Neural cell (in vitro differentiated cells): ENCODE measurements around the gene FMNL1.

ENCODE experiments used
- CTCF ChIP-seq: fragments of 450-650 bp; IDR thresholded peaks from 2 replicates; pipeline ENCODE4 v1.5.1; 2014; ENCODE audit warnings: antibody characterized with exemption, mild to moderate bottlenecking, moderate library complexity; ENCODE audit not compliant: poor library complexity, severe bottlenecking
- MXI1 ChIP-seq: fragments of 450-650 bp; conservative IDR thresholded peaks from 2 replicates; pipeline ENCODE4 v1.6.1; 2014; ENCODE audit warnings: antibody characterized with exemption, mild to moderate bottlenecking; ENCODE audit not compliant: poor library complexity, severe bottlenecking
- POLR2AphosphoS5 ChIP-seq: IDR thresholded peaks from 2 replicates; pipeline ENCODE4 v1.6.1; 2012
- RAD21 ChIP-seq: fragments of 450-650 bp; conservative IDR thresholded peaks from 2 replicates; pipeline ENCODE4 v1.6.1; 2014; ENCODE audit warnings: antibody characterized with exemption, mild to moderate bottlenecking, moderate library complexity

DNA sequence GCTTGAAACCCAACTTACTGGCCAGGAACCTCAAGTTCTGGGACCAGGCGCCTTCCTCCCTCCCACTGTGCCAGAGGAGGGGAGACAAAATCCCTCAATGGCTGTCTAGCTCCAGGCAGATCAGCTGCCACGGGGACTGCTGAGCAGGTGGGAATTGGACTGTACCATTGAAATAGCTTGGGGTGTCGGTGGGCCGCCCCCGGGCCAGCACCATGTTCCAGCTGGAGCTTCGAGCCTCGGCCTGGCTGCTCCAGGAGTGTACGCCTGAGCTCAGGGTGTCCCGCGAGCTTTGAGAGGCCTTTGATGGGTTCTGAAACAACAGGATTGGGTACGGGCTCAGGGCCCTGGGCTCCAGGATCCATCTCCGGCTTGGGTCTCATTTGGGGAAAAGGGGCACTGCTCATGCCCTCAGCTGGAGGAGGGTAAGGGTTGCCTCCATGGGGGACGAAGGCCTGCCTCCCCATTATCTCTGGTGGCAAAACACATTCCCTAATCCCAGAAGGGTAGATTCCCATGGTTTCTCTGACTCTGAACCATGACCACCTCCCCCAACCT is 44.8 kb downstream of the FMNL1 start:
- TF ChIP-seq CTCF (no peak), MXI1 (no peak), RAD21 (no peak), POLR2AphosphoS5 (no peak)
